Measurements from ENCODE around the gene GPC1.

The GPC1 gene

DNA sequence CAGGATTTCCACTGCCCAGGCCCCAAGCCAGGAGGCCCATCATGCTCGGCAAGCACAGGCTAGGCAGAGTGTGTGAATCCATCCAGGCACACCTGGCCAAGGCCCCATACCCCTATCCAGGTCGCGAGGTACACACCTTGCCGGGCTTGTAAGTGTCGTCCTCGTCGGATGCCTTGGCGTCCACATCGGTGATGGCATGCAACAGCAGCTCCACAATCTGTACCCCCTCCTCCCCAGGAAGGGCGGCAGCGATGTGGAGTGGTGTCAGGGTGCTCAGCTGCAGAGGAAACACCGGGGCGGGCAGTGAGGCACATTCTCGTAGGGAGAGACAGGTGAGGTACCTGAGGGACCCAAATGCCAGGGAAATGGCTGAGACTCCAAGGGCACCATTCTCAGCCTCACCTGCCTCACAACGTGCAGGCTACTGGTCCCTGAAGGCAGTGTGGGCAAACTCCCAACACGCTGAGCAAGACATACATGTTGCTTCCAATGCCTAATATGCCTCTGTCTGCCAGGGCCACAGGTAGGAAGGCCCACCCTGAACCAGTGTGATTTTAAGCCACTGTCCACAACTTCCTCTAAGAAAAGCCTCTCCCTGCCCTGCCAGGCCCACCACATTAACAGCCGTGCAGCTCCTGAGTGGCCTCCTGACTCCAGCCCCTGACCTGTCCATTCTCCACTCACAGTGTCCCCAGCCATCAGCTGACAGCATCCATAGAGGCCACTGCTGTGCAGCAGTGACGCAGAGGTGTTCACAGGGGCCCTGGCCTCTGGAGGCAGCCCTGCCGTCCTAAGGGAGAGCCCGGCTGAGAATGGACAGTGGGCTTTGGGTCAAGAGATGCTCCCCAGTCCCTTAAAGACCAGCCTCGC, 77.4 kb downstream of the GPC1 start:
- peak; percentile 73 for DNase-seq (ENCODE audit: low spot score)
- Histone ChIP-seq H3K27ac (no peak overlapping the region), H3K4me3 (no peak overlapping the region)
- TF ChIP-seq, protein P1, sequence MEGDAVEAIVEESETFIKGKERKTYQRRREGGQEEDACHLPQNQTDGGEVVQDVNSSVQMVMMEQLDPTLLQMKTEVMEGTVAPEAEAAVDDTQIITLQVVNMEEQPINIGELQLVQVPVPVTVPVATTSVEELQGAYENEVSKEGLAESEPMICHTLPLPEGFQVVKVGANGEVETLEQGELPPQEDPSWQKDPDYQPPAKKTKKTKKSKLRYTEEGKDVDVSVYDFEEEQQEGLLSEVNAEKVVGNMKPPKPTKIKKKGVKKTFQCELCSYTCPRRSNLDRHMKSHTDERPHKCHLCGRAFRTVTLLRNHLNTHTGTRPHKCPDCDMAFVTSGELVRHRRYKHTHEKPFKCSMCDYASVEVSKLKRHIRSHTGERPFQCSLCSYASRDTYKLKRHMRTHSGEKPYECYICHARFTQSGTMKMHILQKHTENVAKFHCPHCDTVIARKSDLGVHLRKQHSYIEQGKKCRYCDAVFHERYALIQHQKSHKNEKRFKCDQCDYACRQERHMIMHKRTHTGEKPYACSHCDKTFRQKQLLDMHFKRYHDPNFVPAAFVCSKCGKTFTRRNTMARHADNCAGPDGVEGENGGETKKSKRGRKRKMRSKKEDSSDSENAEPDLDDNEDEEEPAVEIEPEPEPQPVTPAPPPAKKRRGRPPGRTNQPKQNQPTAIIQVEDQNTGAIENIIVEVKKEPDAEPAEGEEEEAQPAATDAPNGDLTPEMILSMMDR (IDR thresholded peaks at IDR 0.05) = no peak

DNA sequence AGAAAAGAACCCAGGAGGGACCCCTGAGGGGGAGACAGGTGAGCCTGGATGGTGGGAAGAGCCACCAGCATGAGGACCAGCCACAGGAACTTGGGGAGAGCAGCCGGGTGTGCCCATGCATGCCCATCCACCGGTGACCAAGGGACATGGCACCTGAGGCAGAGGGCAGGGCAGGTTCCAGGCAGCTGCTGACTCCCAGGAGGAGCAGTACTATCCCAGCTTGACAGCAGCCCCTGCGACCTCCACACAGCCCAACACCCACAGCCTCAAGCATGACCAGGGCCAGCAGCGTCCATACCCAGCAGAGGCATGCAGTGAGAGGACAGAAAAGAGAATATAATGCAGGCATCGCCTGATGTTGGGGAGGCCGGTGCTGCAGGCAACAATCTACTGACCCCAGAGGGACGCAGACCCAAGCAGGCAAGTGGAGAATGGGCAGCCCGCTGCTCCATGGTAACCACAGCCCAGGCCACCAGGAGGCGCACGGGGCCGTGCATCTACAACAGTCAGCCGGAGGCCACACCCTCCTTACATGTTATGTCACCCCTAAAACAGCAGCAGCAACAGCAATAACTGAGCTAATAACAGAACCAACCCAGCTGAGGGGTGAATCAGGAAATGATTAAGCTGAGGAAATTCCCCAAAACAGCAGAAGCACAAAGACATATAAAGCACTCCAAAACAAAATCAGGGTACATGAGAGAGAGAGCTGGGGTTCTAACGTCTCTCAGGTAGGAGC, 78.3 kb downstream of the GPC1 start:
- Histone ChIP-seq H3K4me3 (no peak overlapping the region), H3K27ac (no peak overlapping the region)
- peak; percentile 74 for DNase-seq (ENCODE audit: low spot score)
- TF ChIP-seq, protein P1 (IDR thresholded peaks at IDR 0.05) = peak; percentile 60

DNA sequence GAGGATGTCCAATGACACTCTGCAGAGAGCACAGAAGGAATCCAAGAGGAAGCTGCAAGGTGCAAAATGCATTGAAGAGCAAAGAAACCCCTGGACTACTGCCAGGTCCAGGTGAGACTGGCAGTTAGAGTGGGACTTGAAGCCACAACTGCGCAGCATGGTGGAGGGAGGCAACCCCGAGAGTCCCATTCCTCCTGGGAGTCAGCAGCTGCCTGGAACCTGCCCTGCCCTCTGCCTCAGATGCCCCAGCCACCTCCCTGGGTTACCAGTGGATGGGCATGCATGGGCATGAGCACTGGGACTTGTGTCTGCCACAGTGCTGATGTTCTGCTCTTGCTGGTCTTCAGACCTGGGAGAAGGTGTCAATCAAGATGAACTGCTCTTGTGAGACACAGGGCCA, 79.2 kb downstream of the GPC1 start:
- H3K27ac ChIP-seq = no peak overlapping the region
- TF ChIP-seq, protein P1 (IDR thresholded peaks at IDR 0.05) = no peak
- H3K4me3 ChIP-seq = no peak overlapping the region
- DNase-seq (ENCODE audit: low spot score) = peak; percentile 57

DNA sequence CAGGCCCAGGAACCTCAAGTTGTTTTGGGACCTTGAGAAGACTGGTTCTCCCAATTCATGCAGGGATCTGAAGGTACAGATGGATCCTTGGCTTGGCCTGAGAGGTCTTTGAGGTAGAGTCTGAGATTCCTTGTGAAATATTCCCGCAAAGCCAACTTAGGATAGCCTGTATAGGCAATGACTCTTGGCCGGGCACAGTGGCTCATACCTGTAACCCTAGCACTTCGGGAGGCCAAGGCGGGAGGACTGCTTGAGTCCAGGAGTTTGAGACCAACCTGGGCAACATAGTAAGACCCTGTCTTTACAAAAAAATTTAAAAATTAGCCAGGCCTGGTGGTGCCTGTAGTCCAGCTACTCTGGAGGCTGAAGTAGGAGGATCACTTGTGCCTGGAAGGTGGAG, 81.9 kb downstream of the GPC1 start:
- peak; percentile 14 for DNase-seq (ENCODE audit: low spot score)
- TF ChIP-seq, protein P1 (IDR thresholded peaks at IDR 0.05) = no peak
- no peak overlapping the region for H3K27ac ChIP-seq
- H3K4me3 ChIP-seq = no peak overlapping the region

Measured in coronary artery (tissue), 2 donors.